ENCODE data around the gene NPIPB9.
"Not testable (repeated sequence)": the region's sequence is repeated elsewhere in the genome, so short reads cannot be mapped to it uniquely, and the experiment has no call there.

Gene NPIPB9

GRCh38 chr16:28751487-28751886 is at the start of gene NPIPB9:
NPIPB9 (plus strand) TSS chr16:28751787.
- DNase-seq, result not testable (repeated sequence)

GRCh38 chr16:28704246-28704645 is 47.3 kb upstream of the NPIPB9 start:
- not testable (repeated sequence) for DNase-seq

DNA sequence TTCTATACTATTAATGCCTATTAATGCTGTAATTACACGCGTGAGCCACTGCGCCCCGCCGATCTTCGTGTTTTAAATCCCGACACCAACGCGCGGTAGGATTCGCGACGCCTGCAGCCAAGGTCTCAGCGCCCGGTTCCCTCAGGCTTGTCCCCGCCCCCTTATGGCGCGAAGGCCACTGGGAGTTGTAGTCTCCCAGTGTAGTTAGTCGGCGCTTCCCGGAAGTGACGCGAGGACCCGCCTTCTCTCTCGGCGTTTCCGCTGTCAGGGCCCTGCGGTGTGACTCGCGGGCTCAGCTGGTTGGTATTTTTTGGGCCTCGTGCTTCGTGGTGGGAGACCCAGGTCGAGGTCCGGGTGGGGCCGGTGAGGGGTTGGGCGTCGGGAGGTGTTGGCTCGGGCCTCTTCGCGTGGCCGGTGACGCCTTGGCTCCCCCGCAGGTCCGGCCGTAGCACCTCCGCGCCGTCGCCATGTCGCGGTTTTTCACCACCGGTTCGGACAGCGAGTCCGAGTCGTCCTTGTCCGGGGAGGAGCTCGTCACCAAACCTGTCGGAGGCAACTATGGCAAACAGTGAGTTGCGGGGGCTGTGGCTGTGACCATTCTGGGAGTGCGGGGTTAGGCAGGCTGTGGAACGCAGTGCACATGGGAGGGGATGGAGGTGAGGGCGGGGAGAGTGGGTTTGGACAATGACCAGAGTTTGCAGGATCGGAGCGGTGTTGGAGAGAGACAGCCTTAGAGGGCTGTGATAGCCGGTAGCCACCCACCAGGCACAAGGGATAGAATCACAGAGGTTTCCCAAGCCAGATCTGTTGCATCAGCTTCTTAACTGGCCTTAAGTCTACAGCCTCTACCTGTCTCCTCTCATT is 40.1 kb upstream of the NPIPB9 start, which contains the start of gene EIF3C:
EIF3C (plus strand) TSS at position 245 of the 864 bp plus-strand sequence; CDS start at position 468, 223 bp downstream.
- not testable (repeated sequence) for DNase-seq

GRCh38 chr16:28722852-28723650 is 28.5 kb upstream of the NPIPB9 start:
- DNase-seq, result not testable (repeated sequence)

DNA sequence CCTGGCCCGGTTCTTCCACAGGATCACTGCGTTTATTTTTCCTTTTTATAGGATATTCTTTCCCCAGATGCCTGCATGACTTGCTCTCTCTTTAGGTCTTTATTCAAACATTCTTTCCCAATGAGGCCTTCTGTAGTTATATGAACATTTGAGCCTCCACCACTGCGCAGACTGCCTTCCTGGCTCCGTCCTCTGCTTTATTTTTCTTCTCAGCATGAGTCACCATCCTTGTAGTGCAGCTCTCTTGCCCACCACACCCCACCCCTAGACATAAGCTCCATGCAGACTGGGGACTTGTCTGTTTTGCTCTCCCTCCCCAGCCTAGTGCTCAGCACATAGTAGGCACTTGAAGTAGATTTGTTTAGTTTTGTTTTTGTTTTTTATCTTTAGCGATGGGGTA is 20.3 kb upstream of the NPIPB9 start:
- DNase-seq, result not testable (repeated sequence)

DNA sequence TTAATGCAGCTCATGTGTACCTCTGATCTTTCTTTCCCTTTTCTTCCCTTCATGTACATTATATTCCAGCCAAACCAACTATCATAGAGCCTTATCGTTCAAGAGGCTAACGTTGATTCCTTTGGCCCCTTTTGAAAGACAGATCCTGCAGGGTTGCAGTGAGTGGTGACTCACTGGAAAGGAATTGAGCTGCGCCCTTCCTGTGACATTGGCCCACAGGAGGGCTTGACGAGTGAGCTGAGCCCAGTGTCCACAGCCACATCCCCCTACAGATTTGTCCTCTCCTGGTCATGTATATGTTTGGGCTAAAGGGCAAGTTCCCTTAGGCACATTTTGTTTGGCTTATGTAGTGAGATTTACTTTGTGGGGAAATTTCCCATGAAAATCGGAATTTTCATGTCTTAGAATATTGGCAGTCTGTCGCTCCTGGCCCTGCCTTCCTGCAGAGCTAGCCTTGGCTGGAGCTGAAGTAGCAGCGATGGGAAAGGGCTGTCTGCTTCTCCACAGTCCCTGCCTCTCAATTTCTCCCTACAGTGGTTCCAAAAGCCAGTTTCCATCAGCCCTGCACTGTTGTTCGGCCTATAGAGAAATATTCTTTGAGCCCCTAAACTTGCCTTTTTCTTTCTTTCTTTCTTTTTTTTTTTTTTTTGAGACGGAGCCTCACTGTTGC is 19.0 kb upstream of the NPIPB9 start:
- DNase-seq, result not testable (repeated sequence)

DNA sequence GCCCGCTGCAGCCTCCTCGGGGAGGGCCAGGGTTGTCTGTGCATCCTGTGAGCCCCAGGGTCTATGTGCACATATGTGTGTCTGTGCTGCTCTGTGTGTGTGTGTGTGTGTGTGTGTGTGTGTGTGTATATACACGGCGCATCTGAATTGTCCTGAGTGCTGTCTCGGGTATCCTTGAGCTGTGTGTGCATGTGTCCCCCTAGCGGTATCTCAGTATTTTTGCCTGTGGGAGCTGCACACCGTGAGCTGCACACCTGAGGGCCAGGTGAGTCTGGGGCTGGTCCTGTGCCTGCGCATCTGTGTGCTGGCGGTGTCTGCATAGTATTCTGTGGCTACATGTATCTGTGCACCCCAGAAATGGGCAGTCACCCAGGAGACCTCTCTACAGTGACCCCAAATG is 11.8 kb upstream of the NPIPB9 start:
- not testable (repeated sequence) for DNase-seq

DNA sequence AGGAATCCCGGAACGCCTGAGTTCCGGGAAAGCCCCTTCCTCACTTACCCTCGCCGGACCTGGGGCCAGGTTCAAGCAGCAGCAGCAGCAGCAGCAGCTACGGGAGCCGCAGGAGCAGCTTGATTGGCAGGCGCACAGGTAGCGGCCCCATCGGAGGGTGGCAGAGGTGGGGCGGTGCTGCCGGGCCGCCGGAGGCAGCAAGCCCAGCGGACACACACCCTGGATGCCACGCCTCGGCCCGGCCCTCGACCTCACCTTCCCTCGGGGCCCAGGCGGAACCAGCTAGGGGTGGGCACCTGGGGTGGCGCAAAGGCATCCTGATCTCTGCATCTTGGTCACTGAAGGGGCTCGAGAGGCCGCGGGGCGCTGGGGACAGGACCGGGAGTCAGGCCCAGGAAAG is 11.0 kb upstream of the NPIPB9 start:
- DNase-seq, result not testable (repeated sequence)

DNA sequence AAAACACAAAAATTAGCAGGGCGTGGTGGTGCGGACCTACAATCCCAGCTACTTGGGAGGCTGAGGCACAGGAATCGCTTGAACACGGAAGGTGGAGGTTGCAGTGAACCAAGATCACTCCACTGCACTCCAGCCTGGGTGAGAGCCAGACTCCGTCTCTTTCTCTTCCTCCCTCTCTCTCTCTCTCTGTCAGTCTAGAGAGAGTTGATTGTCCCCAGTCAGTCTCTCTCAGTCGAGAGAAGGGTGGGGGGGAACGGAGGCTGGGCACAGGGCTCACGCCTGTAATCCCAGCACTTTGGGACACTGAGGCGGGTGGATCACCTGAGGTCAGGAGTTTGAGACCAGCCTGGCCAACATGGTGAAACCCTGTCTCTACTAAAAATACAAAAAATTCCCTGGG is 10.3 kb upstream of the NPIPB9 start:
- not testable (repeated sequence) for DNase-seq

GRCh38 chr16:28746618-28747350 is 4.8 kb upstream of the NPIPB9 start:
- not testable (repeated sequence) for DNase-seq

DNA sequence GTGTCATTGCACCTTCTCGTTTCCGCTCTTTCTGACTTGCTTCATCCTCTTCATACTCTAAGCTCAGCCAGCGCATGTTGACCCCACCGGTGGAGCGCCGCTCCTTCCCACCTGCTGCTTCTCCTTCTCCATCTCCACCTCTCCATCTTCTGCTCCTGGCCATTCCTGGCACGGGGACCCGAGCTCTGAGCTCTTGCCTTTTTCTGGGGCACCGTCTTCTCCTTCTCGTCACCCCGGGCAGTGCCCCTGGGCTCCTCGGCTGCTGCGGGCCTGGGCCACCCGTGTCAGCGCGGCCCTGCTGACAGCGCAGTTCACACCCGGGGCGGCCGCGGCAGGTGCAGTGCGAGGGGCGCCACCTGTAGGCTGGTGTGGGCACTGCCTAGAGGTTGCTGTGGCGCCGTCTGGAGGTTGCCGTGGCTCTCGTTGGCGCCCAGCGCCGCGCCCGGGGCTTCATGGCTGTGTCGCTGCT is 1.6 kb upstream of the NPIPB9 start:
- not testable (repeated sequence) for DNase-seq

GRCh38 chr16:28750469-28751067 is 1.0 kb upstream of the NPIPB9 start:
- not testable (repeated sequence) for DNase-seq

GRCh38 chr16:28781697-28782096 is 30.1 kb downstream of the NPIPB9 start:
- not testable (repeated sequence) for DNase-seq

GRCh38 chr16:28782357-28782756 is 30.8 kb downstream of the NPIPB9 start:
- not testable (repeated sequence) for DNase-seq

DNA sequence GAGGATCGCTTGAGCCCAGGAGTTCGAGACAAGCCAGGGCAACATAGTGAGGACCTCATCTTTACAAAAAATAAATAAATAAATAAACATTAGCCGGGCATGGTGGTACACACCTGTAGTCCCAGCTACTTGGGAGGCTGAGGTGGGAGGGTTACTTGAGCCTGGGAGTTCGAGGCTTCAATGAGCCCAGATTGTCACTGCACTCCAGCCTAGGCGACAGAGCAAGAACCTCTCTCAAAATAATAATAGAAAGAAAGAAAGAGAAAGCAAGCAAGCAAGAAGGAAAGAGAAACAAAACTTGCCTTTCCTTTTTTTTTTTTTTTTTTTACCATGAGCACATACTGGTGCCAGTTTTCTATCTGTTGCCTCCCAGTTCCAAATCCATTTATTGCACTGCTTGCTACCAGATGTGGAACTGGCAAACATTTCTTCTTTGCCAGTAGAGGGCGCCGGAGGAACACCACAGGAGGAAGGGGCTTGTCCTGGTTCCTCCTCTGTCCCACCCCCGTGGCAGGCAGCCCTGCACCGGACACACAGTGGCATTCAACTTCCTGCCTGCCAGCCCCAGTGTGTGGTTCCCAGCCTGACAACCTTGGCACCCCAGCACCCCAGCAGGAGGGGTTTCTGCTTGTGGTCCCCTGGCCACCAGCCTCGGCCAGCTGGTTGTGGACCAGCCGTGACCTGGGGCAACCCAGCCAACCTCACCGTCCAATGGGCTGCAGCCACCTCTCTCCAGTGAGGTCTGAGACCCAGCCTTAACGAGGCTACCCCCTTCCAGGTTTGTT is 50.8 kb downstream of the NPIPB9 start:
- not testable (repeated sequence) for DNase-seq

DNA sequence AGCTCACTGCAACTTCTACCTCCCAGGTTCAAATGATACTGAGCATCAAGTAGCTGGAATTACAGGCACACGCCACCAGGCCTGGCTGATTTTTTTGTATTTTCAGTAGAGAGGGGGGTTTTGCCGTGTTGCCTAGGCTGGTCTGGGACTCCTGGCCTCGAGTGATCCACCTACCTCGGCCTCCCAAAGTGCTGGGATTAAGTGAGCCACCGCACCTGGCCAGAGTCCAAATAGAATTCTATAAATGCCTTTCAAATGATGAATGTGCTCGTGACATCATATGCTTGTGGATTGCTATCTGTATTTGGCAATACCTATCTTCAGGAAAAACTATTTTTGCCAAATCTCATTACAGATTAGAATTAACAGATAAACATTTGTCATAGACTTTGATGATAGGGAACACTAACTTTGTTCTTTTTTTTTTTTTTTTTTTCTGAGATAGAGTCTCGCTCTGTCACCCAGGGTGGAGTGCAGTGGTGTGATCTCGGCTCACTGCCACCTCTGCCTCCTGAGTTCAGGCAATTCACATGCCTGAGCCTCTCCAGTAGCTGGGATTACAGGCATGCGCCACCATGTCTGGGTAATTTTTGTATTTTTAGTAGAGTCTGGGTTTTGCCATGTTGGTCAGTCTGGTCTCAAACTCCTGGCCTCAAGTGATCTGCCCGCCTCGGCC is 56.0 kb downstream of the NPIPB9 start:
- DNase-seq, result not testable (repeated sequence)

- no peak for DNase-seq
Observed at GRCh38 chr16:28820016-28820415, 68.4 kb downstream of the NPIPB9 start.

GRCh38 chr16:28820546-28820945 is 69.0 kb downstream of the NPIPB9 start:
- DNase-seq, result not testable (repeated sequence)

DNA sequence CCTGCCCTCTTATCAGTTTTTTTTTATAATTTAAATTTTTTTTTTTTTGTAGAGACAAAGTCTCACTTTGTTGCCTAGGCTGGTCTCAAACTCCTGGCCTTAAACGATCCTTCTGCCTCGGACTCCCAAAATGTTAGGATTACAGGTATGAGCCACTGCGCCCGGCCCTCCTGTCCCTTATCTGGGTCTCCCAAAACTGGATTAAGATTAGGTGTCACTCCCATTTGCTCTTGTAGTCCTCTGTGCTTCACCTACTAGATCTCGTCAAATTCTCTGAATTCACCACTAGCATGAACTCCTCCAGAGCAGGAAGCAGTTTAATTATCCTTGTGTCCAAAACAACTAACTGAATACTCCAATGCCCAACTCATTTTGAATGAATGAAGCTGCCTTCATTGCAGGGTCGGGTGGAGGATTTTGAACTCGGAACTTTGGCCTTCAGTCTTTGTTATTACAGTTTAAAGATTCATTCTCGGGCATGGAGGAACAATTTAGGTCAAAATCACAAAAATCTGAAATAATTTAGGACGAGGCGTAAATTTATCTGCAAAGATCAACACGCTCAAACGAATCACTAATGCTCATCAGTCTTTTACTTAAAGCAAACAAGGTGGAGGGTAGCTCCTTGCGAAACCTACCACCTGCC is 70.4 kb downstream of the NPIPB9 start:
- no peak for DNase-seq
